H1 (cell line): ENCODE data around the gene MYBL2. TPM values are rescaled to one million over a fixed set of nuclear protein-coding genes. Genes with fewer than 3 reads are reported as not detected.

Source experiments
- GABPA ChIP-seq: IDR thresholded peaks from 2 replicates; pipeline ENCODE4 v1.6.1; 2011; ENCODE audit warnings: mild to moderate bottlenecking, low read length, moderate library complexity, borderline replicate concordance; ENCODE audit not compliant: insufficient read depth
- ZNF274 ChIP-seq: IDR thresholded peaks from 2 replicates; pipeline ENCODE4 v1.7.0; 2012; ENCODE audit warnings: low read length, borderline replicate concordance; ENCODE audit errors: extremely low read depth
- polyA plus RNA-seq, 7 experiments: library from polyadenylated mRNA; depleted of rRNA in 3 of 7; stranded (reverse) in 5 of 7; unstranded in 2 of 7; fragments of >200 nt in 5 of 7; fragments of 200-250 nt in 2 of 7; gene quantifications; 1 replicate in 5 of 7; 2 replicates in 1 of 7; 4 replicates in 1 of 7; pipeline versions ENCODE4 v1.2.1 to v1.2.3, GENCODE V29; 2011 to 2013; ENCODE audit warnings: missing spikeins in 2 of 7, mixed read lengths in 2 of 7
- total RNA-seq: library from RNA; stranded (reverse); fragmentation: NEBNext Ultra II Directional; extraction: Animal tissue kit (Norgen Biotek cat#: 25700); gene quantifications from 2 replicates; pipeline ENCODE4 v1.2.1, GENCODE V29; 2021
- TF ChIP-seq, protein P1 (sequence below), 3 experiments: IDR thresholded peaks; 1 replicate in 2 of 3; 2 replicates in 1 of 3; pipeline versions ENCODE4 v1.5.1 to v1.6.1; 2011; ENCODE audit warnings: low read length in 3 of 3, mild to moderate bottlenecking in 3 of 3, inconsistent platforms in 2 of 3, low read depth in 1 of 3, moderate library complexity in 1 of 3; ENCODE audit not compliant: insufficient read depth in 1 of 3; ENCODE audit errors: control extremely low read depth in 1 of 3

MYBL2 gene
- total and polyA plus RNA-seq, 2 of the 8 experiments (the other 6 are each of a cell fraction or from before 2014, with no cell fraction given) = 75.3 to 207 TPM

GRCh38 chr20:43680981-43681380 is 14.1 kb downstream of the MYBL2 start (continued):
- TF ChIP-seq GABPA (no peak), ZNF274 (no peak)
- TF ChIP-seq, protein P1, sequence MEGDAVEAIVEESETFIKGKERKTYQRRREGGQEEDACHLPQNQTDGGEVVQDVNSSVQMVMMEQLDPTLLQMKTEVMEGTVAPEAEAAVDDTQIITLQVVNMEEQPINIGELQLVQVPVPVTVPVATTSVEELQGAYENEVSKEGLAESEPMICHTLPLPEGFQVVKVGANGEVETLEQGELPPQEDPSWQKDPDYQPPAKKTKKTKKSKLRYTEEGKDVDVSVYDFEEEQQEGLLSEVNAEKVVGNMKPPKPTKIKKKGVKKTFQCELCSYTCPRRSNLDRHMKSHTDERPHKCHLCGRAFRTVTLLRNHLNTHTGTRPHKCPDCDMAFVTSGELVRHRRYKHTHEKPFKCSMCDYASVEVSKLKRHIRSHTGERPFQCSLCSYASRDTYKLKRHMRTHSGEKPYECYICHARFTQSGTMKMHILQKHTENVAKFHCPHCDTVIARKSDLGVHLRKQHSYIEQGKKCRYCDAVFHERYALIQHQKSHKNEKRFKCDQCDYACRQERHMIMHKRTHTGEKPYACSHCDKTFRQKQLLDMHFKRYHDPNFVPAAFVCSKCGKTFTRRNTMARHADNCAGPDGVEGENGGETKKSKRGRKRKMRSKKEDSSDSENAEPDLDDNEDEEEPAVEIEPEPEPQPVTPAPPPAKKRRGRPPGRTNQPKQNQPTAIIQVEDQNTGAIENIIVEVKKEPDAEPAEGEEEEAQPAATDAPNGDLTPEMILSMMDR (IDR thresholded peaks at IDR 0.05; ENCODE audit: control extremely low read depth in 1 of 3, insufficient read depth in 1 of 3, low read depth in 1 of 3, low read length in 3 of 3) = no peak
